K562 (cell line): ENCODE data around the gene DYNAP. TPM values are rescaled to one million over a fixed set of nuclear protein-coding genes. Genes with fewer than 3 reads are reported as not detected.

Source experiments
- ATAC-seq: fragments of 200-7000 bp; cut with Tn5 transposase; 3 replicates; pipeline ENCODE4 v1.9.1; 2020; ENCODE audit warnings: moderate library complexity
- BruUV-seq: library from RNA; stranded (reverse); fragments of 400-500 nt; replicated peaks from 2 replicates; lab custom pipeline; 2021; lab: Mats Ljungman, UMichigan
- CTCF ChIA-PET: fragments of 300-600 bp; formaldehyde crosslinking; extraction: SDS; loops from one replicate; lab custom pipeline; 2021; ENCODE audit warnings: low intra/inter-chr PET ratio; lab: Yijun Ruan, JAX
- POLR2A ChIA-PET: fragments of 300-600, 350-650 bp; sonication (Branson Sonifier 250); formaldehyde crosslinking; extraction: SDS; loops from one replicate; lab custom pipeline; 2021; ENCODE audit warnings: antibody characterized with exemption, inconsistent platforms; lab: Yijun Ruan, JAX
- DNase-seq, 4 experiments: peaks; one replicate each; pipeline versions ENCODE4 v3.0.0 to v3.0.0-alpha.2; 2011 to 2018; ENCODE audit warnings: low spot score in 3 of 4, mixed read lengths in 3 of 4; ENCODE audit errors: extremely low read depth in 1 of 4
- FAIRE-seq: peaks from 2 replicates; lab custom pipeline; 2011; peaks lifted over from hg19 to GRCh38; lab: Jason Lieb, UNC
- H2AFZ ChIP-seq: 2 replicates; pipeline ENCODE4 v1.6.0; 2011; ENCODE audit warnings: low read depth, low read length, control low read depth, inconsistent platforms
- H3K27ac ChIP-seq: fragments of 200-600 bp; 3 replicates; pipeline ENCODE4 v1.8.0; 2011; ENCODE audit warnings: low read depth, mild to moderate bottlenecking, control low read depth, inconsistent platforms, low read length, moderate library complexity, mixed read lengths; ENCODE audit errors: extremely low read depth
- H3K27me3 ChIP-seq, 2 experiments: fragments of 300-600 bp in 1 of 2; 2 replicates in 1 of 2; 3 replicates in 1 of 2; pipeline versions ENCODE4 v1.6.0 to v1.8.0; 2011; ENCODE audit warnings: inconsistent platforms in 2 of 2, low read length in 2 of 2, mild to moderate bottlenecking in 1 of 2, mixed read lengths in 1 of 2, moderate library complexity in 1 of 2; ENCODE audit not compliant: control insufficient read depth in 2 of 2, insufficient read depth in 2 of 2
- H3K36me3 ChIP-seq: fragments of 300-600 bp; 3 replicates; pipeline ENCODE4 v1.8.0; 2011; ENCODE audit warnings: mild to moderate bottlenecking, low read length, inconsistent platforms; ENCODE audit not compliant: control insufficient read depth, insufficient read depth
- H3K4me1 ChIP-seq, 2 experiments: fragments of 200-600 bp in 1 of 2; replicated peaks in 1 of 2; 2 replicates in 1 of 2; 3 replicates in 1 of 2; pipeline versions ENCODE4 v1.5.1 to v1.8.0; 2011; ENCODE audit warnings: inconsistent platforms in 2 of 2, low read length in 2 of 2, mild to moderate bottlenecking in 1 of 2, mixed read lengths in 1 of 2, moderate library complexity in 1 of 2; ENCODE audit not compliant: control insufficient read depth in 2 of 2, insufficient read depth in 2 of 2
- H3K4me2 ChIP-seq: 2 replicates; pipeline ENCODE4 v1.6.1; 2011; ENCODE audit warnings: low read length, control low read depth, inconsistent platforms, mixed read lengths; ENCODE audit not compliant: insufficient read depth
- H3K4me3 ChIP-seq: fragments of 200-600 bp; sonication (generic), shearing (Covaris generic); 2 replicates; pipeline ENCODE4 v1.5.1; 2016; ENCODE audit warnings: control low read depth, inconsistent platforms
- H3K79me2 ChIP-seq: fragments of 200-600 bp; 3 replicates; pipeline ENCODE4 v1.8.0; 2011; ENCODE audit warnings: low read length, inconsistent platforms; ENCODE audit not compliant: control insufficient read depth, insufficient read depth
- H3K9ac ChIP-seq, 2 experiments: 2 replicates each; pipeline versions ENCODE4 v1.6.0 to v1.6.1; 2011; ENCODE audit warnings: low read depth in 2 of 2, low read length in 2 of 2, control low read depth in 1 of 2, inconsistent platforms in 1 of 2, mild to moderate bottlenecking in 1 of 2, mixed read lengths in 1 of 2; ENCODE audit not compliant: insufficient read depth in 1 of 2
- H3K9me1 ChIP-seq: one replicate; pipeline ENCODE4 v1.6.0; 2011; ENCODE audit warnings: inconsistent platforms, mild to moderate bottlenecking, low read length, moderate library complexity; ENCODE audit not compliant: control insufficient read depth, insufficient read depth
- H3K9me3 ChIP-seq: replicated peaks from 2 replicates; pipeline ENCODE4 v1.5.1; 2011; ENCODE audit warnings: low read depth, low read length, inconsistent platforms; ENCODE audit not compliant: control insufficient read depth, insufficient read depth
- H4K20me1 ChIP-seq: replicated peaks from 2 replicates; pipeline ENCODE4 v1.6.1; 2011; ENCODE audit warnings: low read length, inconsistent platforms, mixed read lengths; ENCODE audit not compliant: control insufficient read depth, insufficient read depth
- PRPF4 ChIP-seq: fragments of 200-400 bp; formaldehyde crosslinking; IDR thresholded peaks from one replicate; pipeline ENCODE4 v1.6.1; 2017; ENCODE audit warnings: low read length, low read depth, mild to moderate bottlenecking; ENCODE audit not compliant: insufficient read depth, poor library complexity, severe bottlenecking
- RAD21 ChIP-seq, 2 experiments: fragments of 250-450 bp in 1 of 2; fragments of 450-650 bp in 1 of 2; sonication (Bioruptor Pico) in 1 of 2; formaldehyde crosslinking in 1 of 2; IDR thresholded peaks in 1 of 2; conservative IDR thresholded peaks in 1 of 2; 2 replicates each; pipeline versions ENCODE4 v1.4.0 to v1.8.0; 2020 to 2022; ENCODE audit warnings: mild to moderate bottlenecking in 2 of 2, moderate library complexity in 1 of 2
- RCOR1 ChIP-seq, 2 experiments: IDR thresholded peaks; 2 replicates each; pipeline ENCODE4 v1.6.1; 2012; ENCODE audit warnings: low read depth in 2 of 2, low read length in 2 of 2, borderline replicate concordance in 1 of 2, improper control_type of control experiment in 1 of 2
- WGBS: fragments of 100-300 bp; shearing (Covaris generic); methylation state at CpG from one replicate; pipeline ENCODE4 v1.1.6; 2016; ENCODE audit warnings: low coverage, mixed read lengths; ENCODE audit not compliant: insufficient coverage; ENCODE audit errors: missing lambda C conversion rate; 5-methylcytosine and 5-hydroxymethylcytosine counted together
- in situ Hi-C: fragments of 300-500 bp; cut with MboI; formaldehyde crosslinking; loops from 4 replicates; pipeline ENCODE4 v1.15.0; 2018; ENCODE audit warnings: inconsistent platforms, mixed read lengths
- intact Hi-C: fragments of 100-400 bp; cut with micrococcal nuclease; formaldehyde crosslinking; loops from 2 replicates; pipeline ENCODE4 v1.14.2; 2022
- polyA plus RNA-seq, 8 experiments: library from polyadenylated mRNA; depleted of rRNA in 4 of 8; stranded (reverse) in 5 of 8; unstranded in 3 of 8; fragments of >200 nt; fragmentation: Nextera tagmentation in 2 of 8; fragmentation: Illumina TruSeq in 1 of 8; extraction: Ambion mirVana in 2 of 8; extraction: Trizol in 1 of 8; gene quantifications; 2 replicates each; pipeline versions ENCODE4 v1.2.1 to v1.2.3, GENCODE V29; 2011 to 2014; ENCODE audit warnings: inconsistent platforms in 1 of 8, missing spikeins in 1 of 8
- total RNA-seq, 7 experiments: library from RNA; depleted of rRNA in 6 of 7; stranded (reverse); fragments of >200 nt in 6 of 7; fragmentation: Illumina TruSeq in 2 of 7; extraction: Trizol in 2 of 7; gene quantifications; 2 replicates each; pipeline versions ENCODE4 v1.2.1 to v1.2.3, GENCODE V29; 2011 to 2021; ENCODE audit warnings: low replicate concordance in 1 of 7
- TF ChIP-seq, protein P1 (sequence below): fragments of 250-450 bp; sonication (Bioruptor Pico); IDR thresholded peaks from 2 replicates; pipeline ENCODE4 v1.5.1; 2021; ENCODE audit warnings: mild to moderate bottlenecking
- TF ChIP-seq, protein P2 (sequence below), 3 experiments: IDR thresholded peaks in 2 of 3; conservative IDR thresholded peaks in 1 of 3; 2 replicates each; pipeline ENCODE4 v1.5.1; 2011 to 2012; ENCODE audit warnings: low read length in 3 of 3, mild to moderate bottlenecking in 3 of 3, control low read depth in 2 of 3, improper control_type of control experiment in 1 of 3, inconsistent platforms in 1 of 3, low read depth in 1 of 3, mixed read lengths in 1 of 3, moderate library complexity in 1 of 3; ENCODE audit not compliant: insufficient read depth in 2 of 3
- TF ChIP-seq, protein P3 (sequence below): sonication (generic); formaldehyde crosslinking; IDR thresholded peaks from 2 replicates; pipeline ENCODE4 v1.8.0; 2023; ENCODE audit warnings: missing genetic modification reagents, mild to moderate bottlenecking, borderline replicate concordance

Gene DYNAP
- total and polyA plus RNA-seq, 9 of the 15 experiments (the other 6 are each of a cell fraction or from before 2014, with no cell fraction given), result not detected

DNA sequence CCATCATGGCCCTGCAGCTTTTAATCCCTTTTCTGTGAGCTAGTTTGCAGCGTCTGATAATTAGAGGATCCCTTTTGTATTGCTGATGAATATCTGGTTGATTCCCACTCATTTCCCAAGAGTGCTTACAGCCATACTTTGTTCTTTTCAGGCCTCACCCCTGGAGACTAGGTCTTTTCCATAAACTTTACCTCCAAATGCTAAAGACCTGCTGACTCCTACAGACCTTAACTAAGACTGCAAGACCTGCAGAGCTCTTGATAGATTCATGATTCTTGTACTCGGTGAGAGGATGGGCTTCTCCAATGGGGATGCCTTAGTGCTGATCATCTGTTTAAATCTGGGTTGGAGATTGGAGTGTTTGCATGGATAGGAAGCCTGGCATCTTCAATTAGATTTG lies 33.1 kb upstream of the DYNAP start (continued):
- no peak for TF ChIP-seq PRPF4
- TF ChIP-seq, protein P1, sequence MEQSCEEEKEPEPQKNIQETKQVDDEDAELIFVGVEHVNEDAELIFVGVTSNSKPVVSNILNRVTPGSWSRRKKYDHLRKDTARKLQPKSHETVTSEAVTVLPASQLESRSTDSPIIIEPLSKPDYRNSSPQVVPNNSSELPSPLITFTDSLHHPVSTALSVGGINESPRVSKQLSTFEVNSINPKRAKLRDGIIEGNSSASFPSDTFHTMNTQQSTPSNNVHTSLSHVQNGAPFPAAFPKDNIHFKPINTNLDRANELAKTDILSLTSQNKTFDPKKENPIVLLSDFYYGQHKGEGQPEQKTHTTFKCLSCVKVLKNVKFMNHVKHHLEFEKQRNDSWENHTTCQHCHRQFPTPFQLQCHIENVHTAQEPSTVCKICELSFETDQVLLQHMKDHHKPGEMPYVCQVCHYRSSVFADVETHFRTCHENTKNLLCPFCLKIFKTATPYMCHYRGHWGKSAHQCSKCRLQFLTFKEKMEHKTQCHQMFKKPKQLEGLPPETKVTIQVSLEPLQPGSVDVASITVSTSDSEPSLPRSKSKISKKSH (CRISPR knock-in tag), result no peak

DNA sequence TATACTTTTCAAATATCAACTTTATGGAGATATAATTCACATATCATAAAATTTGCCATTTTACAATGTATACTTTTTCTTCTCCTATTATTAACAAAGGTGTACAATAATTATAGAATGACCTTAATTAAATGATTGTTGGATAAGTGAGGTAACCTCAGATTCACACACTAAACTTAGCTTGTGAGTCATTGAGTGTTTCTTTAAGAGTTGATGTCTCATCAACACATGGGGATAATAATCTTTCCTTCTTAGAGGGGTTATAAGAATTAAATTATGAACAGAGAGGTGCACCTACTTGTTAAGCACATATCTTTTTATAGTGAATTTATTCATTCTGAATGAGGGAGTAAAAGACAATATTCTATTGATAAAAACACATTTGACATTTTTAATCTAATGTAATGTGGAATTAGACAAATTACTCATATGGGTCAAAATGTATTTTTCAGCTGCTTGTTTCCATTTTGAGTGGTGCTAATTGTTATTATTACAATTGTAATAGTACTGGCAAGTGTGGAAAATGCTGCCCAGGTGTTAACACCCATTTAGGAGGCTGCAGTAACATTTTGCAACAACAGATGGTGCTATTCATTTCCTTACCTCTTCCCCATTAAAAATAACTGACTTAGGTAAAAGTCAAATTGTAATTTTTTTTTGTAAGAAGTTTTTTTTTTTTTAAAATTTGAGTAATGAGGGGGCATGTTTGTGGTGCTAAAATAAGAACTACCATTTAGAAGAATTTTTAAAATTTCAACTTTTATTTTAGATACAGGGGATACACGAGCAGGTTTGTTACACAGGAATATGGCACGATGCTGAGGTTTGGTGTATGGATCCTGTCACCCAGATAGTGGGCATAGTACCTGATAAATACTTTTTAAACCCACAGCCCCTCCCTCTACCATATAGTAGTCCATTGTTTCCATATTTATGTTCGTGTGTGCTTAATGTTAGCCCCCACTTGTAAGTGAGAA lies 32.1 kb upstream of the DYNAP start:
- H3K4me2 ChIP-seq, result no peak overlapping the region
- ChIA-PET CTCF (interaction anchor here (1.1 to 1.2 kb wide), 2 partner anchors 112 to 423 kb away, joined by 3 to 4 read pairs; no protein-coding TSS in a partner anchor), POLR2A (no interaction called here)
- no peak overlapping the region for H2AFZ ChIP-seq
- no peak for FAIRE-seq
- H4K20me1 ChIP-seq, result no peaks in the 10 kb centered on the region
- H3K79me2 ChIP-seq, result no peaks in the 10 kb centered on the region
- H3K36me3 ChIP-seq, result no peaks in the 10 kb centered on the region
- no peaks in the 10 kb centered on the region for H3K9me3 ChIP-seq
- H3K27me3 ChIP-seq, result no peaks in the 10 kb centered on the region
- 10% methylated on average over 3 of the region's 3 CpGs for WGBS
- H3K9ac ChIP-seq, result no peak overlapping the region
- H3K9me1 ChIP-seq, result no peaks in the 10 kb centered on the region
- no peaks in the 10 kb centered on the region for H3K4me1 ChIP-seq
- in situ Hi-C loops, result loop anchor here (10.0 kb wide), 1 partner anchor 86 kb away; no protein-coding TSS in a partner anchor
- no TSS peak for BruUV-seq
- peak; percentile 9 to 30 (median 22) for DNase-seq
- intact Hi-C loops, result loop anchor here (2.0 to 10.0 kb wide), 3 partner anchors 88 to 164 kb away; no protein-coding TSS in a partner anchor
- no peak overlapping the region for H3K4me3 ChIP-seq
- H3K27ac ChIP-seq, result no peak overlapping the region
- ATAC-seq, result no peak
- TF ChIP-seq RAD21 (CRISPR knock-in tag; conservative IDR thresholded peaks at IDR 0.05 in 1 of 2, IDR thresholded peaks at IDR 0.05 in 1 of 2) (peak; percentile 60 to 79), RCOR1 (IDR thresholded peaks at IDR 0.05; ENCODE audit: borderline replicate concordance in 1 of 2, low read depth in 2 of 2, low read length in 2 of 2) (no peak)
- TF ChIP-seq, protein P2, sequence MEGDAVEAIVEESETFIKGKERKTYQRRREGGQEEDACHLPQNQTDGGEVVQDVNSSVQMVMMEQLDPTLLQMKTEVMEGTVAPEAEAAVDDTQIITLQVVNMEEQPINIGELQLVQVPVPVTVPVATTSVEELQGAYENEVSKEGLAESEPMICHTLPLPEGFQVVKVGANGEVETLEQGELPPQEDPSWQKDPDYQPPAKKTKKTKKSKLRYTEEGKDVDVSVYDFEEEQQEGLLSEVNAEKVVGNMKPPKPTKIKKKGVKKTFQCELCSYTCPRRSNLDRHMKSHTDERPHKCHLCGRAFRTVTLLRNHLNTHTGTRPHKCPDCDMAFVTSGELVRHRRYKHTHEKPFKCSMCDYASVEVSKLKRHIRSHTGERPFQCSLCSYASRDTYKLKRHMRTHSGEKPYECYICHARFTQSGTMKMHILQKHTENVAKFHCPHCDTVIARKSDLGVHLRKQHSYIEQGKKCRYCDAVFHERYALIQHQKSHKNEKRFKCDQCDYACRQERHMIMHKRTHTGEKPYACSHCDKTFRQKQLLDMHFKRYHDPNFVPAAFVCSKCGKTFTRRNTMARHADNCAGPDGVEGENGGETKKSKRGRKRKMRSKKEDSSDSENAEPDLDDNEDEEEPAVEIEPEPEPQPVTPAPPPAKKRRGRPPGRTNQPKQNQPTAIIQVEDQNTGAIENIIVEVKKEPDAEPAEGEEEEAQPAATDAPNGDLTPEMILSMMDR (IDR thresholded peaks at IDR 0.05 in 2 of 3, conservative IDR thresholded peaks at IDR 0.05 in 1 of 3; ENCODE audit: insufficient read depth in 2 of 3, low read depth in 1 of 3, low read length in 3 of 3), result peak; percentile 34 to 62 (median 47); a peak in 3 of 6 replicates
- TF ChIP-seq, protein P3, sequence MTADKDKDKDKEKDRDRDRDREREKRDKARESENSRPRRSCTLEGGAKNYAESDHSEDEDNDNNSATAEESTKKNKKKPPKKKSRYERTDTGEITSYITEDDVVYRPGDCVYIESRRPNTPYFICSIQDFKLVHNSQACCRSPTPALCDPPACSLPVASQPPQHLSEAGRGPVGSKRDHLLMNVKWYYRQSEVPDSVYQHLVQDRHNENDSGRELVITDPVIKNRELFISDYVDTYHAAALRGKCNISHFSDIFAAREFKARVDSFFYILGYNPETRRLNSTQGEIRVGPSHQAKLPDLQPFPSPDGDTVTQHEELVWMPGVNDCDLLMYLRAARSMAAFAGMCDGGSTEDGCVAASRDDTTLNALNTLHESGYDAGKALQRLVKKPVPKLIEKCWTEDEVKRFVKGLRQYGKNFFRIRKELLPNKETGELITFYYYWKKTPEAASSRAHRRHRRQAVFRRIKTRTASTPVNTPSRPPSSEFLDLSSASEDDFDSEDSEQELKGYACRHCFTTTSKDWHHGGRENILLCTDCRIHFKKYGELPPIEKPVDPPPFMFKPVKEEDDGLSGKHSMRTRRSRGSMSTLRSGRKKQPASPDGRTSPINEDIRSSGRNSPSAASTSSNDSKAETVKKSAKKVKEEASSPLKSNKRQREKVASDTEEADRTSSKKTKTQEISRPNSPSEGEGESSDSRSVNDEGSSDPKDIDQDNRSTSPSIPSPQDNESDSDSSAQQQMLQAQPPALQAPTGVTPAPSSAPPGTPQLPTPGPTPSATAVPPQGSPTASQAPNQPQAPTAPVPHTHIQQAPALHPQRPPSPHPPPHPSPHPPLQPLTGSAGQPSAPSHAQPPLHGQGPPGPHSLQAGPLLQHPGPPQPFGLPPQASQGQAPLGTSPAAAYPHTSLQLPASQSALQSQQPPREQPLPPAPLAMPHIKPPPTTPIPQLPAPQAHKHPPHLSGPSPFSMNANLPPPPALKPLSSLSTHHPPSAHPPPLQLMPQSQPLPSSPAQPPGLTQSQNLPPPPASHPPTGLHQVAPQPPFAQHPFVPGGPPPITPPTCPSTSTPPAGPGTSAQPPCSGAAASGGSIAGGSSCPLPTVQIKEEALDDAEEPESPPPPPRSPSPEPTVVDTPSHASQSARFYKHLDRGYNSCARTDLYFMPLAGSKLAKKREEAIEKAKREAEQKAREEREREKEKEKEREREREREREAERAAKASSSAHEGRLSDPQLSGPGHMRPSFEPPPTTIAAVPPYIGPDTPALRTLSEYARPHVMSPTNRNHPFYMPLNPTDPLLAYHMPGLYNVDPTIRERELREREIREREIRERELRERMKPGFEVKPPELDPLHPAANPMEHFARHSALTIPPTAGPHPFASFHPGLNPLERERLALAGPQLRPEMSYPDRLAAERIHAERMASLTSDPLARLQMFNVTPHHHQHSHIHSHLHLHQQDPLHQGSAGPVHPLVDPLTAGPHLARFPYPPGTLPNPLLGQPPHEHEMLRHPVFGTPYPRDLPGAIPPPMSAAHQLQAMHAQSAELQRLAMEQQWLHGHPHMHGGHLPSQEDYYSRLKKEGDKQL (CRISPR knock-in tag), result no peak
